CD14-positive monocyte (primary cell): ENCODE measurements around the gene HID1. TPM values are rescaled to one million over a fixed set of nuclear protein-coding genes. Genes with fewer than 3 reads are reported as not detected.

Source experiments
- DNase-seq, 3 donors: peaks; one replicate each; pipeline ENCODE4 v3.0.0-alpha.2; 2011 to 2022
- H2AFZ ChIP-seq: 2 replicates; pipeline ENCODE4 v1.6.0; 2012; ENCODE audit warnings: mild to moderate bottlenecking, low read depth, low read length, inconsistent platforms; ENCODE audit not compliant: insufficient read depth, poor library complexity, severe bottlenecking
- H3K27ac ChIP-seq, 2 donors: 1 replicate in 1 of 2; 2 replicates in 1 of 2; pipeline ENCODE4 v1.5.1; 2012 to 2013; ENCODE audit warnings: low read length in 2 of 2, control low read depth in 1 of 2, inconsistent platforms in 1 of 2, low read depth in 1 of 2, mild to moderate bottlenecking in 1 of 2
- H3K27me3 ChIP-seq, 2 donors: one replicate each; pipeline versions ENCODE4 v1.6.0 to v1.6.1; 2011 to 2013; ENCODE audit warnings: low read length in 2 of 2; ENCODE audit not compliant: control insufficient read depth in 2 of 2, insufficient read depth in 2 of 2
- H3K36me3 ChIP-seq, 2 donors: replicated peaks in 1 of 2; 1 replicate in 1 of 2; 2 replicates in 1 of 2; pipeline versions ENCODE4 v1.5.1 to v1.6.1; 2012 to 2013; ENCODE audit warnings: low read length in 2 of 2, control low read depth in 1 of 2, inconsistent platforms in 1 of 2, mild to moderate bottlenecking in 1 of 2; ENCODE audit not compliant: insufficient read depth in 2 of 2, control insufficient read depth in 1 of 2
- H3K4me1 ChIP-seq, 2 donors: 1 replicate in 1 of 2; 2 replicates in 1 of 2; pipeline versions ENCODE4 v1.5.1 to v1.6.1; 2012 to 2013; ENCODE audit warnings: low read length in 2 of 2, control low read depth in 1 of 2, inconsistent platforms in 1 of 2, mild to moderate bottlenecking in 1 of 2, moderate library complexity in 1 of 2; ENCODE audit not compliant: insufficient read depth in 2 of 2, control insufficient read depth in 1 of 2
- H3K4me2 ChIP-seq: replicated peaks from 2 replicates; pipeline ENCODE3; 2012; ENCODE audit warnings: low read length, moderate library complexity, mild to moderate bottlenecking; ENCODE audit not compliant: poor library complexity, severe bottlenecking; ENCODE audit errors: extremely low read depth
- H3K4me3 ChIP-seq, 3 experiments: fragments of 200-600 bp in 1 of 3; sonication (generic) in 1 of 3; replicated peaks in 1 of 3; 1 replicate in 2 of 3; 2 replicates in 1 of 3; pipeline ENCODE4 v1.5.1; 2011 to 2013; ENCODE audit warnings: low read length in 3 of 3, mild to moderate bottlenecking in 3 of 3, control low read depth in 2 of 3, low read depth in 2 of 3, inconsistent platforms in 1 of 3, moderate library complexity in 1 of 3
- H3K79me2 ChIP-seq: 2 replicates; pipeline ENCODE4 v1.6.0; 2012; ENCODE audit warnings: mild to moderate bottlenecking, control low read depth, inconsistent platforms, low read length, moderate library complexity; ENCODE audit not compliant: insufficient read depth
- H3K9ac ChIP-seq: 2 replicates; pipeline ENCODE4 v1.6.0; 2017; ENCODE audit warnings: low read length, mild to moderate bottlenecking; ENCODE audit not compliant: insufficient read depth, poor library complexity, severe bottlenecking
- H3K9me3 ChIP-seq, 2 donors: replicated peaks in 1 of 2; 1 replicate in 1 of 2; 2 replicates in 1 of 2; pipeline versions ENCODE4 v1.5.1 to v1.6.1; 2012 to 2013; ENCODE audit warnings: low read length in 2 of 2, control low read depth in 1 of 2; ENCODE audit not compliant: control insufficient read depth in 1 of 2, insufficient read depth in 1 of 2
- H4K20me1 ChIP-seq: 2 replicates; pipeline ENCODE4 v1.6.0; 2012; ENCODE audit warnings: mild to moderate bottlenecking, low read length, control low read depth, moderate library complexity; ENCODE audit not compliant: insufficient read depth
- H3K27ac Mint-ChIP-seq, 7 donors: one replicate each; pipeline ENCODE4 v1.8.0; 2020; ENCODE audit warnings: mild to moderate bottlenecking in 7 of 7, mixed read lengths in 7 of 7, moderate library complexity in 6 of 7, inconsistent platforms in 2 of 7
- H3K27me3 Mint-ChIP-seq, 3 donors: one replicate each; pipeline ENCODE4 v1.8.0; 2021 to 2022; ENCODE audit warnings: low read depth in 3 of 3, mild to moderate bottlenecking in 3 of 3, mixed read lengths in 3 of 3, moderate library complexity in 3 of 3, inconsistent platforms in 1 of 3
- H3K36me3 Mint-ChIP-seq, 2 donors: one replicate each; pipeline ENCODE4 v1.8.0; 2020; ENCODE audit warnings: mixed read lengths in 2 of 2, inconsistent platforms in 1 of 2, mild to moderate bottlenecking in 1 of 2
- H3K4me1 Mint-ChIP-seq: one replicate; pipeline ENCODE4 v1.8.0; 2020; ENCODE audit warnings: mild to moderate bottlenecking, mixed read lengths
- H3K4me3 Mint-ChIP-seq, 2 donors: one replicate each; pipeline ENCODE4 v1.8.0; 2020; ENCODE audit warnings: mild to moderate bottlenecking in 2 of 2, mixed read lengths in 2 of 2, moderate library complexity in 1 of 2
- H3K9me3 Mint-ChIP-seq, 7 donors: one replicate each; pipeline ENCODE4 v1.8.0; 2020 to 2022; ENCODE audit warnings: mixed read lengths in 7 of 7, mild to moderate bottlenecking in 6 of 7, moderate library complexity in 6 of 7, inconsistent platforms in 2 of 7
- WGBS: methylation state at CpG from one replicate; pipeline ENCODE4 v1.1.5; 2013; ENCODE audit warnings: missing lambda C conversion rate; ENCODE audit not compliant: insufficient coverage; 5-methylcytosine and 5-hydroxymethylcytosine counted together
- intact Hi-C, 2 donors: fragments of 100-400 bp; cut with micrococcal nuclease; formaldehyde crosslinking; loops; one replicate each; pipeline versions ENCODE4 v1.15.0 to v1.15.1; 2023
- polyA plus RNA-seq, 3 donors: library from polyadenylated mRNA; depleted of rRNA in 1 of 3; unstranded in 2 of 3; stranded (reverse) in 1 of 3; fragments of 300-500 nt in 2 of 3; fragments of >200 nt in 1 of 3; fragmentation: Illumina TruSeq in 2 of 3; gene quantifications; 1 replicate in 2 of 3; 2 replicates in 1 of 3; pipeline ENCODE4 v1.2.3, GENCODE V29; 2012 to 2021
- TF ChIP-seq, protein P1 (sequence below): fragments of 200-600 bp; IDR thresholded peaks from one replicate; pipeline ENCODE4 v1.8.0; 2022; ENCODE audit warnings: antibody characterized with exemption, mild to moderate bottlenecking

Gene HID1
- polyA plus RNA-seq, 3 donors, result not detected

DNA sequence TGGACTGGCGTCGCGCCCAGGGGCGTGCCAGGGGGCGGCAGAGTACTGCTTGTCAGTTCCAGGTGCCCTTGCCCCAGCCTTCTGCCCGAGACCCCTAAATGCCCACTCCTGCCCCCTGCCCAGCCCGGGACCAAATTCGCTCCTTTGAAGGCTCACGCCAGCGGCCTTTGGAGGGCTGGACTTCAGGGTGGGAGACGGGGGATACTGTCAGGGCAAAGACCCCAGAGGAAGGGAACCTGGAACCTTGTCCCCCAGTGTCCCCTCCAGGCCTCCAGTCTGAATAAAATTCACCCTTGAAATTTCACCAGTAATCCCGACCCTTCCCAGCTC lies 36.1 kb downstream of the HID1 start:
- H3K9ac ChIP-seq, result no peak overlapping the region
- H3K79me2 ChIP-seq, result no peaks in the 10 kb centered on the region
- H4K20me1 ChIP-seq, result no peaks in the 10 kb centered on the region
- no peak overlapping the region for H3K4me2 ChIP-seq
- H3K4me1 ChIP-seq, result peaks cover 0 to 4% of the 10 kb centered on the region in 2 donors
- no peak overlapping the region for H2AFZ ChIP-seq
- TF ChIP-seq, protein P1, sequence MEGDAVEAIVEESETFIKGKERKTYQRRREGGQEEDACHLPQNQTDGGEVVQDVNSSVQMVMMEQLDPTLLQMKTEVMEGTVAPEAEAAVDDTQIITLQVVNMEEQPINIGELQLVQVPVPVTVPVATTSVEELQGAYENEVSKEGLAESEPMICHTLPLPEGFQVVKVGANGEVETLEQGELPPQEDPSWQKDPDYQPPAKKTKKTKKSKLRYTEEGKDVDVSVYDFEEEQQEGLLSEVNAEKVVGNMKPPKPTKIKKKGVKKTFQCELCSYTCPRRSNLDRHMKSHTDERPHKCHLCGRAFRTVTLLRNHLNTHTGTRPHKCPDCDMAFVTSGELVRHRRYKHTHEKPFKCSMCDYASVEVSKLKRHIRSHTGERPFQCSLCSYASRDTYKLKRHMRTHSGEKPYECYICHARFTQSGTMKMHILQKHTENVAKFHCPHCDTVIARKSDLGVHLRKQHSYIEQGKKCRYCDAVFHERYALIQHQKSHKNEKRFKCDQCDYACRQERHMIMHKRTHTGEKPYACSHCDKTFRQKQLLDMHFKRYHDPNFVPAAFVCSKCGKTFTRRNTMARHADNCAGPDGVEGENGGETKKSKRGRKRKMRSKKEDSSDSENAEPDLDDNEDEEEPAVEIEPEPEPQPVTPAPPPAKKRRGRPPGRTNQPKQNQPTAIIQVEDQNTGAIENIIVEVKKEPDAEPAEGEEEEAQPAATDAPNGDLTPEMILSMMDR, result no peak
- Mint-ChIP-seq H3K27ac (no peak overlapping the region), H3K36me3 (no peaks in the 10 kb centered on the region), H3K4me3 (peak overlapping the region in 1 of 2 donors; percentile 78), H3K4me1 (peaks cover 4% of the 10 kb centered on the region), H3K9me3 (peaks cover 0 to 9% (median 2%) of the 10 kb centered on the region in 7 donors), H3K27me3 (peaks cover 63 to 89% (median 88%) of the 10 kb centered on the region in 3 donors)
- DNase-seq, result no peak
- peaks cover 42 to 76% of the 10 kb centered on the region in 2 donors for H3K27me3 ChIP-seq
- no peak overlapping the region for H3K27ac ChIP-seq
- 25% methylated on average over 10 of the region's 12 CpGs for WGBS
- H3K9me3 ChIP-seq, result peaks cover 0 to 15% of the 10 kb centered on the region in 2 donors
- H3K4me3 ChIP-seq, result no peak overlapping the region
- intact Hi-C loops, result no loop called here
- H3K36me3 ChIP-seq, result no peaks in the 10 kb centered on the region

DNA sequence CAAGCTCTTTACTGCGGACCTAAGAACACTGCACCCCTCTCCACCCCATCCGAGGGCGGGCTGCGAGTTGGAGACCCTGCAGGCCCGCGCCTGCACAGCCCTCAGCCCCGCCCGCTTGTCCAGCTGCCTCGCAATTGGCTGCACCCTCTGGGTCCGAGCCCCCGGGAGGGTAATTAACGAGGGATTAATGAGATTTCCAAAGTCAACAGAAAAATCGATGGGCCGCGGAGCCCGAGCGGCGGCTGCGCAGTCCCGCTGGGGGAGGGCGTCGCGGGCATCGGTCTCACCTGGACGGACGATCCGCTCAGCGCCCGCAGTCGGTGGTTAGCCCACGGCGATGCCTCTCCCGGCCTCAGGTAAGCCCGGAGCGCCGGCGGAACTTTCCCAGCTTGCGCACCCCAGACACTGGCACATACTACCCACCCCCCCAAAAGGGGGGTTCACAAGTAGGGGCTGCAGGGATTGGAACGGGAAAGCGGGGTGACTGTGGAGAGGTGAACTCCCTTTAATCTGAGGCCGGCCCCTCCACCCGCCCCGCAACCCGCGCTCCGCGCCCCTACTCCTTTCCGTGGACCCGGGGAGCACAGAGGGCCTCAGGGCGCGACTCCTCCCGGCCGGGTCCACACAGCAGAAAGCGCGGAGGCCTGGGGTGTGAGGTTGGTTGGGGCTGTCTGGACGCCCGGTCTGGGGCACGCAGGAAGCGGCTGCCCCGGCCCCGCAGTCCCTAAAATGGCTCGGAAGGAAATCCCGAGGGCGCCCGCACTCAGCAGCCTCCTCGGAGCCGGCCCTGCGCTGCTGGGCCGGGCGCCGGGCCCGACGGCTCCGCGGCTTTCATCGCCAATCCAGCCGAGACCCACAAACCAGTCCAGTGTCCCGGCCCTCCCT lies 36.7 kb downstream of the HID1 start, which contains the start of gene OTOP3:
OTOP3 (plus strand) TSS at position 314 of the 885 bp plus-strand sequence; CDS start at position 338, 24 bp downstream.
- Mint-ChIP-seq H3K4me3 (peak within 1 kb of the TSS in 1 of 2 donors; percentile 78), H3K27me3 (peaks cover 65 to 91% (median 87%) of the 10 kb centered on the region in 3 donors), H3K9me3 (peaks cover 0 to 9% (median 2%) of the 10 kb centered on the region in 7 donors), H3K27ac (no peak within 1 kb of the TSS), H3K36me3 (no peaks in the 10 kb centered on the region), H3K4me1 (peaks cover 8% of the 10 kb centered on the region)
- WGBS, result 6% methylated on average over 63 of the region's 78 CpGs
- no peak for DNase-seq
- Histone ChIP-seq H2AFZ (no peak within 1 kb of the TSS), H3K27ac (no peak within 1 kb of the TSS), H3K27me3 (peaks cover 42 to 82% of the 10 kb centered on the region in 2 donors), H4K20me1 (no peaks in the 10 kb centered on the region), H3K79me2 (no peaks in the 10 kb centered on the region), H3K4me1 (peaks cover 0 to 6% of the 10 kb centered on the region in 2 donors), H3K9ac (no peak within 1 kb of the TSS), H3K4me2 (no peak within 1 kb of the TSS), H3K9me3 (peaks cover 0 to 15% of the 10 kb centered on the region in 2 donors), H3K36me3 (no peaks in the 10 kb centered on the region), H3K4me3 (no peak within 1 kb of the TSS)
- TF ChIP-seq, protein P1, result no peak
- intact Hi-C loops, result no loop called here
